Measurements from ENCODE around the gene HINFP.

Gene HINFP

DNA sequence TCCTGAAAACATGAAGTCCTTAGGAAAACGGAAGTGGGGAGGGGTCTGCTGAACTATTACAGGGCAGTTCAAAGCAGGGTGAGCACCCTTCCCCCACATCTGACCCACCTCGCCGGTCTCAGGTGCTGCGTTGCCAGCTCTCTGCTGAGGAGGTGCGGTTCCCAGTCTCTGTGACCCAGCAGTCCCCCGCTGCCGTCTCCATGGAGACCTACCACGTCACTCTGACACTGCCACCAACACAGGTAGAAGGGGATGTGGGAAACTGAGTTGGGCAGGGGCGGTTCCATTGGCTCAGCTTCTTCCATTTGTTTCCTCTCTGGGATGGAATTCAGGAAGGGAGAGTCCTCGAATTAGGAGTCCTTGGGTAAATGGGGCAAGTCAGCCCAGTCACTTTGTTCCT, 10.9 kb upstream of the HINFP start:
- CTCF ChIA-PET = interaction anchor here (1.1 to 2.8 kb wide), 5 partner anchors 10 to 213 kb away, joined by 3 to 29 read pairs (median 8); partner anchors contain the start of genes CBL and HINFP
- DNase-seq (ENCODE audit: extremely low spot score) = no peak
- POLR2A ChIA-PET = interaction anchor here (0.7 to 4.7 kb wide), 3 partner anchors 9 to 16 kb away, joined by 3 to 41 read pairs (median 5); partner anchors contain the start of genes DPAGT1 and HINFP
- TF ChIP-seq, protein P1, sequence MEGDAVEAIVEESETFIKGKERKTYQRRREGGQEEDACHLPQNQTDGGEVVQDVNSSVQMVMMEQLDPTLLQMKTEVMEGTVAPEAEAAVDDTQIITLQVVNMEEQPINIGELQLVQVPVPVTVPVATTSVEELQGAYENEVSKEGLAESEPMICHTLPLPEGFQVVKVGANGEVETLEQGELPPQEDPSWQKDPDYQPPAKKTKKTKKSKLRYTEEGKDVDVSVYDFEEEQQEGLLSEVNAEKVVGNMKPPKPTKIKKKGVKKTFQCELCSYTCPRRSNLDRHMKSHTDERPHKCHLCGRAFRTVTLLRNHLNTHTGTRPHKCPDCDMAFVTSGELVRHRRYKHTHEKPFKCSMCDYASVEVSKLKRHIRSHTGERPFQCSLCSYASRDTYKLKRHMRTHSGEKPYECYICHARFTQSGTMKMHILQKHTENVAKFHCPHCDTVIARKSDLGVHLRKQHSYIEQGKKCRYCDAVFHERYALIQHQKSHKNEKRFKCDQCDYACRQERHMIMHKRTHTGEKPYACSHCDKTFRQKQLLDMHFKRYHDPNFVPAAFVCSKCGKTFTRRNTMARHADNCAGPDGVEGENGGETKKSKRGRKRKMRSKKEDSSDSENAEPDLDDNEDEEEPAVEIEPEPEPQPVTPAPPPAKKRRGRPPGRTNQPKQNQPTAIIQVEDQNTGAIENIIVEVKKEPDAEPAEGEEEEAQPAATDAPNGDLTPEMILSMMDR (IDR thresholded peaks at IDR 0.05; ENCODE audit: control extremely low read depth, extremely low read depth, low read depth, missing control alignments) = no peak

DNA sequence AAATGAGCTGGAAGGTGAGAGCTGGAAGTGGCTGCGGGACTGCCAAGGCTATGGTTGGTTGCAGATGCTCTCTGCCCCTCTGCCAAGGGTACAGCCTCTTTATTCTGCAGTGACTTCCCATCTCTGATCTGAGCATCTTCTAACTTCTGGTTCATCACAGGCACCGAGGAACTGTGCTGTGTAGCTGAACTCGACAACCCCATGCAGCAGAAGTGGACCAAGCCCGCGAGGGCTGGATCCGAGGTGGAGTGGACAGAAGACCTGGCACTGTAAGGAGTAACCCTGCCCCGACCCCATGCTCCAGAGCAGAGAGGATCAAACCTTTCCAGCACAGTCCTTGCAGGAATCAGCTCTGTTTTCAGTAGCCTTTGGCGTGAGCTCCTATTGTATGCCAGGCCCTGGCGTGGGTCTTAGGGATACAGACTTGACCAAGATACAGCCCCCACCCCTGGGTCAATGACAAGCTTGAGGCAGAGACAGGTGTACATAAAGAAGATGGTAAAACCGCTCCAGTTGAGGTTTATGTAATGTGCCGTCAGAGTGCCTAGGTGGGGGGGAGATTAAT, 9.9 kb upstream of the HINFP start:
- TF ChIP-seq, protein P1 (IDR thresholded peaks at IDR 0.05; ENCODE audit: control extremely low read depth, extremely low read depth, low read depth, missing control alignments) = no peak
- POLR2A ChIA-PET = interaction anchor here (0.6 to 1.0 kb wide), 2 partner anchors 10 to 207 kb away, joined by 3 to 4 read pairs; partner anchors contain the start of gene HINFP
- CTCF ChIA-PET = interaction anchor here (1.1 to 2.4 kb wide), 6 partner anchors 10 to 212 kb away, joined by 3 to 15 read pairs (median 6); partner anchors contain the start of genes CBL and HINFP
- DNase-seq (ENCODE audit: extremely low spot score) = no peak

DNA sequence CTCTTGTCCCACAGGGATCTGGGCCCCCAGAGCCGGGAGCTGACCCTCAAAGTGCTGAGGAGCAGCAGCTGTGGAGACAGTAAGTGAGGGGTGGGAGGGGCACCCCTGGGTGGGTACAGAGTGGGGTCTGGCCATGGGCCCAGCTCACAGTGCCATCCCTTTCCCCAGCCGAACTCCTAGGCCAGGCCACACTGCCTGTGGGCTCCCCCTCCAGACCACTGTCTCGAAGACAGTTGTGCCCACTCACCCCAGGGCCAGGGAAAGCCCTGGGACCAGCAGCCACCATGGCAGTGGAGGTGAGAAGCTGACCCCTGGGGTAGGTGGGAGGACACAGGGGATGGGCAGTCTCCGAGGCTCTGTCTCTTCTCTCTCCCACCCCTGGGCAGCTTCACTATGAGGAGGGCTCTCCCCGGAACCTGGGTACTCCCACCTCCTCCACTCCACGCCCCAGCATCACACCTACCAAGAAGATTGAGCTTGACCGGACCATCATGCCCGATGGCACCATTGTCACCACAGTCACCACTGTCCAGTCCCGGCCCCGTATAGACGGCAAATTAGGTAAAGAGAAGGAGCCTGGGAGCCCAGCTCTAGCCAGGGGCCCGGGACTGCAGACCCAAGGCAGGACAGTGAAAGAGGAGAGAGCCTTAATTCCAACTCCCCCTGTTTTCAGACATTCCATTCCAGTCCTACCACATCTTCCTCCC, 8.9 kb upstream of the HINFP start:
- DNase-seq (ENCODE audit: extremely low spot score) = no peak

DNA sequence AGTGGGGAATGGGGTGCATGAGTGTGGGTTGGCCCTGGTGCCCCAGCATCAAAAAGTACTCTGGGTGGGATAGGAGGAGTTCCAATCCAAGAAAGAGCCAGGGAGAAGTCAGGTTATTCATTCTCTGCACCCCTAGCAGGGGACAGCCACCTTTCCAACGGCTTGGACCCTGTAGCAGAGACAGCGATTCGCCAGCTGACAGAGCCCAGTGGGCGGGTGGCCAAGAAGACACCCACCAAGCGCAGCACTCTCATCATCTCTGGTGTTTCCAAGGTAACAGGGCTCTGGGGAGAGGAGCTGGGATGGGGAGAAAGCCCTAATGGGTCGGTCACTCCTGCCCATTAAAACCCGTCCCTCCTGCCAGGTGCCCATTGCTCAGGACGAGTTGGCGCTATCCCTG, 7.7 kb upstream of the HINFP start:
- TF ChIP-seq, protein P1 (IDR thresholded peaks at IDR 0.05; ENCODE audit: control extremely low read depth, extremely low read depth, low read depth, missing control alignments) = no peak
- ChIA-PET POLR2A (no interaction called here), CTCF (no interaction called here)
- DNase-seq (ENCODE audit: extremely low spot score) = no peak

More for the DNA sequence above, 8.9 kb upstream of the HINFP start:
- TF ChIP-seq, protein P1 (IDR thresholded peaks at IDR 0.05; ENCODE audit: control extremely low read depth, extremely low read depth, low read depth, missing control alignments) = no peak
- ChIA-PET CTCF (interaction anchor here (0.7 to 2.4 kb wide), 8 partner anchors 9 to 226 kb away, joined by 3 to 15 read pairs (median 6); partner anchors contain the start of gene HINFP), POLR2A (interaction anchor here (0.6 to 1.2 kb wide), 3 partner anchors 10 to 206 kb away, joined by 3 to 4 read pairs (median 4); partner anchors contain the start of gene DPAGT1)

DNA sequence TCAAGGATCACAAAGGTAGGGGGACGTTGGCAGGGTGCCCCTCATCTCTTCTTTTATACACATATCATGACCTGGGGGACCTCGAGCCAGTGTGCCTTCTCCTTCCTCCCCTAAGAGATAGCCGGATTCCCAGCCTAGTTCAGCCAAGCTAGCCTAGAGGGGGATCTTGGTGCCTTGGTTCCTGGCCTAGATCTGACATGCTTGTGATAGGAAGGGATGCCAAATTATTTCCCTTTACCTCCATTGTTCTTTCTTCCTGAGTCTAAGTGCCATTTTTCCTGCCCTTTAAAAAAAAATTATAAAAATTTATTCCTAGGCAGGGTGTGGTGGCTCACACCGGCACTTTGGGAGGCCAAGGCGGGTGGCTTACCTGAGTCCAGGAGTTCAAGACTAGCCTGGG, 7.0 kb upstream of the HINFP start:
- ChIA-PET CTCF (no interaction called here), POLR2A (no interaction called here)
- no peak for DNase-seq (ENCODE audit: extremely low spot score)
- TF ChIP-seq, protein P1 (IDR thresholded peaks at IDR 0.05; ENCODE audit: control extremely low read depth, extremely low read depth, low read depth, missing control alignments) = no peak

DNA sequence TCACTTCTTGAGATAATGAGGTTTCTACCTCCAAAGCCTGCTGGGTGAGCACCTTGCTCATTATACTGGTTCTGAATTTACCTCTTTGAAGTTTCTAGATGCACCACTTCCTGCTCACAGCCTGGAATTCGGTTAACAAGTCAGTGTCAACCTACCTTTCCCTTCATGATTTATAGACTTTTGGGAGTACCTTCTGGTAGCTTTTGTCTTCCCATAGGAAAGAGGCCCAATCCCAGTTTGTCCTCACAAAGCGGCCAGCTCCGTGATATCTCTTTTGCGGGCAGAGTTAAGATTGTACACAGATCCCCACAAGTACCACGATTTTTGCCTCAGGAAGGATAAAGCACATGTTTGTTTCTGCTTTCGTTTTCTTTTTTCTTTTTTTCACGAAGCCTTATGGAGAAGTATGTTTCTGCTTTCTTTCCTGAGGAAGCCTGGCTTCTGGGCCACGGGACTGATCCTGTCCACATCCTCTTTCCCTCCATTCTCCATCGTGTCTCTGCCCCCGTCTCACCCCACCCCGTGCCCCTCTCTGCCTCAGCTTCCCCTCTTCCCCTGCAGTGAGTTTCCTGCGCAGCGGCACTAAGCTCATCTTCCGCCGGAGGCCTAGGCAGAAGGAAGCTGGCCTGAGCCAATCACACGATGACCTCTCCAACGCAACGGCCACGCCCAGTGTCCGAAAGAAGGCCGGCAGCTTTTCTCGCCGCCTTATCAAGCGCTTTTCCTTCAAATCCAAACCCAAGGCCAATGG, 5.7 kb upstream of the HINFP start:
- ChIA-PET POLR2A (interaction anchor here (0.6 to 1.1 kb wide), 2 partner anchors 21 to 221 kb away, joined by 3 to 5 read pairs; a partner anchor contains a TSS), CTCF (interaction anchor here (1.0 to 1.3 kb wide), 3 partner anchors 14 to 91 kb away, joined by 3 read pairs; partner anchors contain the start of genes CBL and DPAGT1)
- no peak for DNase-seq (ENCODE audit: extremely low spot score)
- TF ChIP-seq, protein P1 (IDR thresholded peaks at IDR 0.05; ENCODE audit: control extremely low read depth, extremely low read depth, low read depth, missing control alignments) = no peak
